ENCODE data around the gene DLGAP1. TPM values are rescaled to one million over a fixed set of nuclear protein-coding genes. Genes with fewer than 3 reads are reported as not detected.

DLGAP1 gene
- total and polyA plus RNA-seq, 2 of the 8 experiments (the other 6 are each of a cell fraction or from before 2014, with no cell fraction given) = 11.8 to 16.9 TPM

GRCh38 chr18:3871687-3872086 is 583.4 kb downstream of the DLGAP1 start (continued):
- no peak for TF ChIP-seq MAX (IDR thresholded peaks at IDR 0.05)
- TF ChIP-seq POLR2AphosphoS5 (IDR thresholded peaks at IDR 0.05; ENCODE audit: low read depth, low read length) = no peak
- no peak for TF ChIP-seq HDAC2 (IDR thresholded peaks at IDR 0.05; ENCODE audit: borderline replicate concordance in 1 of 2, low read depth in 2 of 2, low read length in 2 of 2)
- no peak for TF ChIP-seq EP300 (IDR thresholded peaks at IDR 0.05; ENCODE audit: borderline replicate concordance in 1 of 2, low read depth in 2 of 2, low read length in 2 of 2)
- TF ChIP-seq FOSL1 (IDR thresholded peaks at IDR 0.05; ENCODE audit: insufficient read depth, low read depth, low read length) = no peak
